NK-92 treated with Interleukin-12 subunit alpha and Interleukin-12 subunit beta, amount 100 ng/mL, for 24 hours (cell line): ENCODE data around the gene BSN.

ENCODE experiments used
- DNase-seq: peaks from one replicate; lab custom pipeline; 2025; lab: John Stamatoyannopoulos, UW

The BSN gene

GRCh38 chr3:49717959-49718857 is 163.9 kb downstream of the BSN start:
- no peak for DNase-seq

GRCh38 chr3:49718858-49719213 is 164.6 kb downstream of the BSN start:
- no peak for DNase-seq

GRCh38 chr3:49719214-49719884 is 165.1 kb downstream of the BSN start, which contains the start of gene AMIGO3:
Gene AMIGO3, minus strand, starts transcription at chr3:49719684. Its CDS starts 219 bp downstream, at chr3:49719465.
- no peak for DNase-seq
